GM12878 (cell line): Measurements from ENCODE around the gene KRT33A.

Source experiments
- EZH2 ChIP-seq: IDR thresholded peaks from 2 replicates; pipeline ENCODE4 v1.6.1; 2012; ENCODE audit warnings: low read depth, mild to moderate bottlenecking, control low read depth, inconsistent platforms, low read length, borderline replicate concordance; ENCODE audit not compliant: control insufficient read depth
- MXI1 ChIP-seq: fragments of 150-350 bp; IDR thresholded peaks from 2 replicates; pipeline ENCODE4 v1.6.1; 2011; ENCODE audit warnings: low read depth, mild to moderate bottlenecking, inconsistent platforms, low read length, improper control_type of control experiment
- NR2C2 ChIP-seq: IDR thresholded peaks from 2 replicates; pipeline ENCODE4 v1.6.1; 2011; ENCODE audit warnings: borderline replicate concordance, low read depth; ENCODE audit not compliant: control insufficient read depth, insufficient read length
- SP1 ChIP-seq: IDR thresholded peaks from one replicate; pipeline ENCODE4 v1.6.1; 2011; ENCODE audit warnings: low read depth, low read length
- SUZ12 ChIP-seq: fragments of 200-600 bp; sonication (generic); IDR thresholded peaks from one replicate; pipeline ENCODE4 v1.6.1; 2018; ENCODE audit warnings: antibody characterized with exemption, mild to moderate bottlenecking; ENCODE audit not compliant: unreplicated experiment
- TF ChIP-seq, protein P1 (sequence below): IDR thresholded peaks from 2 replicates; pipeline ENCODE4 v1.6.1; 2012; ENCODE audit warnings: low read depth, low read length, improper control_type of control experiment

- no peak for TF ChIP-seq MXI1
- TF ChIP-seq SUZ12 = no peak
- no peak for TF ChIP-seq SP1
- TF ChIP-seq, protein P1, sequence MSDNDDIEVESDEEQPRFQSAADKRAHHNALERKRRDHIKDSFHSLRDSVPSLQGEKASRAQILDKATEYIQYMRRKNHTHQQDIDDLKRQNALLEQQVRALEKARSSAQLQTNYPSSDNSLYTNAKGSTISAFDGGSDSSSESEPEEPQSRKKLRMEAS = no peak
- TF ChIP-seq EZH2 = no peak
- no peak for TF ChIP-seq NR2C2
Observed at GRCh38 chr17:41387670-41388069, 37.0 kb upstream of the KRT33A start.
